Activated CD8-positive, alpha-beta memory T cell treated with anti-CD3 and anti-CD28 coated beads, Interleukin-2, amount 50 U/mL, for 4 hours (primary cell): ENCODE measurements around the gene WDR19.
"Not testable (repeated sequence)": the region's sequence is repeated elsewhere in the genome, so short reads cannot be mapped to it uniquely, and the experiment has no call there.

Experiments
- DNase-seq: peaks from one replicate; pipeline ENCODE4 v3.0.0-alpha.2; 2020

Gene WDR19

GRCh38 chr4:39233783-39234182 is 51.5 kb downstream of the WDR19 start:
- DNase-seq: no peak

GRCh38 chr4:39235021-39235420 is 52.7 kb downstream of the WDR19 start:
- no peak for DNase-seq

- no peak for DNase-seq
These were observed 53.4 kb downstream of the WDR19 start for GRCh38 chr4:39235696-39236095.

- no peak for DNase-seq
These were observed 54.9 kb downstream of the WDR19 start for GRCh38 chr4:39237179-39237578.

GRCh38 chr4:39243462-39243861 is 61.1 kb downstream of the WDR19 start:
- DNase-seq: no peak

GRCh38 chr4:39255266-39255665 is 72.9 kb downstream of the WDR19 start:
- DNase-seq: no peak

GRCh38 chr4:39255871-39256270 is 73.5 kb downstream of the WDR19 start:
- no peak for DNase-seq

GRCh38 chr4:39256436-39256835 is 74.1 kb downstream of the WDR19 start:
- DNase-seq: no peak

- no peak for DNase-seq
These were observed 77.4 kb downstream of the WDR19 start for GRCh38 chr4:39259571-39260330.

- no peak for DNase-seq
These were observed 81.6 kb downstream of the WDR19 start for GRCh38 chr4:39263895-39264294.

- no peak for DNase-seq
These were observed 92.2 kb downstream of the WDR19 start for GRCh38 chr4:39274503-39274902.

- DNase-seq: not testable (repeated sequence)
These were observed 95.3 kb downstream of the WDR19 start for GRCh38 chr4:39277661-39278060.

- no peak for DNase-seq
These were observed 96.1 kb downstream of the WDR19 start for GRCh38 chr4:39278476-39278875.

GRCh38 chr4:39279416-39279815 is 97.1 kb downstream of the WDR19 start:
- no peak for DNase-seq

GRCh38 chr4:39280770-39281169 is 98.4 kb downstream of the WDR19 start:
- no peak for DNase-seq

GRCh38 chr4:39285111-39285795 is 102.9 kb downstream of the WDR19 start:
- no peak for DNase-seq

GRCh38 chr4:39285853-39286252 is 103.5 kb downstream of the WDR19 start:
- no peak for DNase-seq

GRCh38 chr4:39286263-39286662 is 103.9 kb downstream of the WDR19 start:
- no peak for DNase-seq

GRCh38 chr4:39287223-39287622 is 104.9 kb downstream of the WDR19 start:
- no peak for DNase-seq

- no peak for DNase-seq
These were observed 109.4 kb downstream of the WDR19 start for GRCh38 chr4:39291686-39292085.

- not testable (repeated sequence) for DNase-seq
These were observed 110.1 kb downstream of the WDR19 start for GRCh38 chr4:39292433-39292832.

GRCh38 chr4:39295784-39296183 is 113.5 kb downstream of the WDR19 start:
- no peak for DNase-seq

GRCh38 chr4:39302901-39303300 is 120.6 kb downstream of the WDR19 start:
- DNase-seq: no peak

- no peak for DNase-seq
These were observed 121.5 kb downstream of the WDR19 start for GRCh38 chr4:39303871-39304270.

GRCh38 chr4:39304651-39305050 is 122.3 kb downstream of the WDR19 start:
- no peak for DNase-seq
